SK-N-SH treated with all-trans-retinoic acid at 6 μM for 48 hours (cell line): ENCODE measurements around the gene CALY.

Experiments
- ATAC-seq: fragments of 200-7000 bp; cut with Tn5 transposase; 3 replicates; pipeline ENCODE4 v1.9.1; 2020; ENCODE audit warnings: mild to moderate bottlenecking, moderate library complexity
- ARNTL ChIP-seq: fragments of 450-650 bp; formaldehyde crosslinking; IDR thresholded peaks from 2 replicates; pipeline ENCODE4 v1.5.0; 2020; ENCODE audit warnings: low read depth, mild to moderate bottlenecking, moderate library complexity, borderline replicate concordance
- CSDC2 ChIP-seq: fragments of 250-450 bp; sonication (Bioruptor Pico); IDR thresholded peaks from 2 replicates; pipeline ENCODE4 v1.5.0; 2020; ENCODE audit warnings: mild to moderate bottlenecking, moderate library complexity
- ESRRG ChIP-seq: fragments of 250-450 bp; sonication (Bioruptor Pico); IDR thresholded peaks from 2 replicates; pipeline ENCODE4 v1.6.1; 2021; ENCODE audit warnings: mild to moderate bottlenecking
- GLIS3 ChIP-seq: fragments of 250-450 bp; sonication (Bioruptor Pico); IDR thresholded peaks from 2 replicates; pipeline ENCODE4 v1.5.0; 2020; ENCODE audit warnings: mild to moderate bottlenecking, moderate library complexity
- ISL1 ChIP-seq: fragments of 250-450 bp; sonication (Bioruptor Pico); IDR thresholded peaks from 2 replicates; pipeline ENCODE4 v2.1.2; 2022; ENCODE audit warnings: mild to moderate bottlenecking, moderate library complexity
- OSR1 ChIP-seq: fragments of 250-450 bp; sonication (Bioruptor Pico); IDR thresholded peaks from 2 replicates; pipeline ENCODE4 v1.8.0; 2022; ENCODE audit warnings: moderate library complexity, mild to moderate bottlenecking, inconsistent platforms
- PPARA ChIP-seq: fragments of 250-450 bp; sonication (Bioruptor Pico); IDR thresholded peaks from 2 replicates; pipeline ENCODE4 v1.5.0; 2020; ENCODE audit warnings: mild to moderate bottlenecking, borderline replicate concordance
- RARB ChIP-seq: fragments of 250-450 bp; sonication (Bioruptor Pico); IDR thresholded peaks from 2 replicates; pipeline ENCODE4 v1.8.0; 2021; ENCODE audit warnings: mild to moderate bottlenecking, moderate library complexity
- SNAI2 ChIP-seq: fragments of 250-450 bp; sonication (Bioruptor Pico); IDR thresholded peaks from 2 replicates; pipeline ENCODE4 v1.5.0; 2020; ENCODE audit warnings: mild to moderate bottlenecking, moderate library complexity
- TCF4 ChIP-seq: fragments of 250-450 bp; sonication (Bioruptor Pico); IDR thresholded peaks from 2 replicates; pipeline ENCODE4 v1.8.0; 2021; ENCODE audit warnings: mild to moderate bottlenecking, moderate library complexity, borderline replicate concordance
- TOX ChIP-seq: fragments of 250-450 bp; sonication (Bioruptor Pico); IDR thresholded peaks from 2 replicates; pipeline ENCODE4 v1.8.0; 2021; ENCODE audit warnings: mild to moderate bottlenecking, moderate library complexity, borderline replicate concordance
- TSHZ2 ChIP-seq: fragments of 250-450 bp; sonication (Bioruptor Pico); IDR thresholded peaks from 2 replicates; pipeline ENCODE4 v1.5.0; 2020; ENCODE audit warnings: mild to moderate bottlenecking, moderate library complexity
- ZC3H10 ChIP-seq: fragments of 250-450 bp; sonication (Bioruptor Pico); IDR thresholded peaks from 2 replicates; pipeline ENCODE4 v1.5.1; 2021; ENCODE audit warnings: mild to moderate bottlenecking, moderate library complexity
- ZFP3 ChIP-seq: fragments of 250-450 bp; sonication (Bioruptor Pico); IDR thresholded peaks from 2 replicates; pipeline ENCODE4 v1.5.0; 2020; ENCODE audit warnings: mild to moderate bottlenecking, moderate library complexity
- ZFP30 ChIP-seq: fragments of 450-650 bp; formaldehyde crosslinking; IDR thresholded peaks from 2 replicates; pipeline ENCODE4 v1.5.0; 2022; ENCODE audit warnings: mild to moderate bottlenecking, moderate library complexity
- ZNF565 ChIP-seq: fragments of 450-650 bp; formaldehyde crosslinking; conservative IDR thresholded peaks from 2 replicates; pipeline ENCODE4 v1.5.0; 2020; ENCODE audit warnings: low read depth, mild to moderate bottlenecking, moderate library complexity
- ZNF70 ChIP-seq: fragments of 450-650 bp; formaldehyde crosslinking; IDR thresholded peaks from 2 replicates; pipeline ENCODE4 v1.5.0; 2020; ENCODE audit warnings: mild to moderate bottlenecking, moderate library complexity
- ZNF8 ChIP-seq: fragments of 450-650 bp; formaldehyde crosslinking; IDR thresholded peaks from 2 replicates; pipeline ENCODE4 v1.5.0; 2020; ENCODE audit warnings: mild to moderate bottlenecking, moderate library complexity
- TF ChIP-seq, protein P1 (sequence below): fragments of 250-450 bp; sonication (Bioruptor Pico); IDR thresholded peaks from 2 replicates; pipeline ENCODE4 v1.5.1; 2021; ENCODE audit warnings: mild to moderate bottlenecking, moderate library complexity
- TF ChIP-seq, protein P2 (sequence below): fragments of 250-450 bp; sonication (Bioruptor Pico); IDR thresholded peaks from 2 replicates; pipeline ENCODE4 v1.8.0; 2020; ENCODE audit warnings: mild to moderate bottlenecking, moderate library complexity, borderline replicate concordance
- TF ChIP-seq, protein P3 (sequence below): fragments of 250-450 bp; sonication (Bioruptor Pico); IDR thresholded peaks from 2 replicates; pipeline ENCODE4 v1.5.1; 2020; ENCODE audit warnings: low read depth, mild to moderate bottlenecking, moderate library complexity

Gene CALY

GRCh38 chr10:133316266-133316665 is 20.4 kb downstream of the CALY start:
- TF ChIP-seq ESRRG (no peak), ZFP30 (CRISPR knock-in tag) (no peak), TOX (CRISPR knock-in tag) (no peak), OSR1 (CRISPR knock-in tag) (no peak), ZNF8 (CRISPR knock-in tag) (no peak), CSDC2 (CRISPR knock-in tag) (no peak), PPARA (no peak), ZNF565 (CRISPR knock-in tag) (no peak)
- TF ChIP-seq, protein P1, sequence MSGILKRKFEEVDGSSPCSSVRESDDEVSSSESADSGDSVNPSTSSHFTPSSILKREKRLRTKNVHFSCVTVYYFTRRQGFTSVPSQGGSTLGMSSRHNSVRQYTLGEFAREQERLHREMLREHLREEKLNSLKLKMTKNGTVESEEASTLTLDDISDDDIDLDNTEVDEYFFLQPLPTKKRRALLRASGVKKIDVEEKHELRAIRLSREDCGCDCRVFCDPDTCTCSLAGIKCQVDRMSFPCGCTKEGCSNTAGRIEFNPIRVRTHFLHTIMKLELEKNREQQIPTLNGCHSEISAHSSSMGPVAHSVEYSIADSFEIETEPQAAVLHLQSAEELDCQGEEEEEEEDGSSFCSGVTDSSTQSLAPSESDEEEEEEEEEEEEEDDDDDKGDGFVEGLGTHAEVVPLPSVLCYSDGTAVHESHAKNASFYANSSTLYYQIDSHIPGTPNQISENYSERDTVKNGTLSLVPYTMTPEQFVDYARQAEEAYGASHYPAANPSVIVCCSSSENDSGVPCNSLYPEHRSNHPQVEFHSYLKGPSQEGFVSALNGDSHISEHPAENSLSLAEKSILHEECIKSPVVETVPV (CRISPR knock-in tag), result no peak
- no peak for ATAC-seq

DNA sequence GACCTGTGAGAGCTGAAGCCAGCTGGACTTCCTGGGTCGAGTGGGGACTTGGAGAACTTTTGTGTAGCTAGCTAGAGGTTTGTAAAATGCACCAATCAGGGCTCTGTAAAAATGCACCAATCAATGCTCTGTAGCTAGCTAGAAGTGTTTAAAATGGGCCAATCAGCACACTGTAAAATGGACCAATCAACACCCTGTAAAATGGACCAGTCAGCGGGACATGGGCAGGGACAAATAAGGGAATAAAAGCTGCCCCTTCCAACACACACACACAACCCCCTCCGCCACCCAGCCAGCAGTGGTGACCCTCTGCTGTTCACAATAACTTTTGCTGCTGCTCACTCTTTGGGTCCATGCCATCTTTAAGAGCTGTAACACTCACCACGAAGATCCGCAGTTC is 20.8 kb downstream of the CALY start:
- TF ChIP-seq SNAI2 (CRISPR knock-in tag) (no peak), TSHZ2 (CRISPR knock-in tag) (no peak), TOX (CRISPR knock-in tag) (no peak), PPARA (no peak), ARNTL (CRISPR knock-in tag) (no peak), ZNF70 (CRISPR knock-in tag) (no peak), ZFP30 (CRISPR knock-in tag) (no peak), TCF4 (CRISPR knock-in tag) (no peak), ISL1 (no peak), ZFP3 (no peak), GLIS3 (no peak), ESRRG (no peak), ZC3H10 (CRISPR knock-in tag) (no peak)
- TF ChIP-seq, protein P1 (CRISPR knock-in tag), result no peak
- TF ChIP-seq, protein P2, sequence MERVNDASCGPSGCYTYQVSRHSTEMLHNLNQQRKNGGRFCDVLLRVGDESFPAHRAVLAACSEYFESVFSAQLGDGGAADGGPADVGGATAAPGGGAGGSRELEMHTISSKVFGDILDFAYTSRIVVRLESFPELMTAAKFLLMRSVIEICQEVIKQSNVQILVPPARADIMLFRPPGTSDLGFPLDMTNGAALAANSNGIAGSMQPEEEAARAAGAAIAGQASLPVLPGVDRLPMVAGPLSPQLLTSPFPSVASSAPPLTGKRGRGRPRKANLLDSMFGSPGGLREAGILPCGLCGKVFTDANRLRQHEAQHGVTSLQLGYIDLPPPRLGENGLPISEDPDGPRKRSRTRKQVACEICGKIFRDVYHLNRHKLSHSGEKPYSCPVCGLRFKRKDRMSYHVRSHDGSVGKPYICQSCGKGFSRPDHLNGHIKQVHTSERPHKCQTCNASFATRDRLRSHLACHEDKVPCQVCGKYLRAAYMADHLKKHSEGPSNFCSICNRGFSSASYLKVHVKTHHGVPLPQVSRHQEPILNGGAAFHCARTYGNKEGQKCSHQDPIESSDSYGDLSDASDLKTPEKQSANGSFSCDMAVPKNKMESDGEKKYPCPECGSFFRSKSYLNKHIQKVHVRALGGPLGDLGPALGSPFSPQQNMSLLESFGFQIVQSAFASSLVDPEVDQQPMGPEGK (CRISPR knock-in tag), result no peak
- ATAC-seq, result no peak

GRCh38 chr10:133314911-133315310 is 21.8 kb downstream of the CALY start:
- TF ChIP-seq, protein P3, sequence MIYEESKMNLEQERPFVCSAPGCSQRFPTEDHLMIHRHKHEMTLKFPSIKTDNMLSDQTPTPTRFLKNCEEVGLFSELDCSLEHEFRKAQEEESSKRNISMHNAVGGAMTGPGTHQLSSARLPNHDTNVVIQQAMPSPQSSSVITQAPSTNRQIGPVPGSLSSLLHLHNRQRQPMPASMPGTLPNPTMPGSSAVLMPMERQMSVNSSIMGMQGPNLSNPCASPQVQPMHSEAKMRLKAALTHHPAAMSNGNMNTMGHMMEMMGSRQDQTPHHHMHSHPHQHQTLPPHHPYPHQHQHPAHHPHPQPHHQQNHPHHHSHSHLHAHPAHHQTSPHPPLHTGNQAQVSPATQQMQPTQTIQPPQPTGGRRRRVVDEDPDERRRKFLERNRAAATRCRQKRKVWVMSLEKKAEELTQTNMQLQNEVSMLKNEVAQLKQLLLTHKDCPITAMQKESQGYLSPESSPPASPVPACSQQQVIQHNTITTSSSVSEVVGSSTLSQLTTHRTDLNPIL (CRISPR knock-in tag), result no peak
- TF ChIP-seq ZFP3, result no peak
- no peak for TF ChIP-seq TCF4 (CRISPR knock-in tag)
- no peak for TF ChIP-seq RARB
- no peak for TF ChIP-seq OSR1 (CRISPR knock-in tag)
- no peak for TF ChIP-seq ZFP30 (CRISPR knock-in tag)
- TF ChIP-seq ISL1, result no peak
- TF ChIP-seq GLIS3, result no peak
- TF ChIP-seq, protein P2 (CRISPR knock-in tag), result no peak
- no peak for ATAC-seq
